Measurements from ENCODE around the gene PTPN5.

PTPN5 gene

DNA sequence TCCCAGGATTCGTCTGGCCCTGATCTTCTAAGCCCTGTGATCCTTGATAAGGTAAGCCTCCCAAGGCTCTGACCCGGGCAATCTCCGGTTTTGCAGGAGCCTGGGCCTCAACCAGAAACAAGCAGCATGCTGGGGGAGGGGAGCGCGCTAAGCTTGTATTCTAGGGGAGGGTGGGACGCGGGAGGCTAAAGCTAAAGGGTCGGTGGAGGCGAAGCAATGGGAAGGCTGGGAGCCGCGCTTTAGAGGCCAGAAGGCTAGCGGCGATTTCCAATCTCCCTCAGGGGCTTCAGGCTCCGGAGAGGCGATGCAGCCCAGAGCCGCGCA lies 753 bp downstream of the PTPN5 start:
- peak; percentile 36; the same call in 2 of the 3 replicates for ATAC-seq
- TF ChIP-seq ZNF70 (CRISPR knock-in tag; IDR thresholded peaks at IDR 0.05) (no peak), PPARA (CRISPR knock-in tag; IDR thresholded peaks at IDR 0.05; ENCODE audit: borderline replicate concordance) (no peak), TCF4 (CRISPR knock-in tag; IDR thresholded peaks at IDR 0.05; ENCODE audit: borderline replicate concordance) (no peak), ARNTL (CRISPR knock-in tag; IDR thresholded peaks at IDR 0.05; ENCODE audit: borderline replicate concordance, low read depth) (no peak), ZC3H10 (CRISPR knock-in tag; IDR thresholded peaks at IDR 0.05) (no peak), BACH2 (CRISPR knock-in tag; IDR thresholded peaks at IDR 0.05; ENCODE audit: borderline replicate concordance) (no peak)

DNA sequence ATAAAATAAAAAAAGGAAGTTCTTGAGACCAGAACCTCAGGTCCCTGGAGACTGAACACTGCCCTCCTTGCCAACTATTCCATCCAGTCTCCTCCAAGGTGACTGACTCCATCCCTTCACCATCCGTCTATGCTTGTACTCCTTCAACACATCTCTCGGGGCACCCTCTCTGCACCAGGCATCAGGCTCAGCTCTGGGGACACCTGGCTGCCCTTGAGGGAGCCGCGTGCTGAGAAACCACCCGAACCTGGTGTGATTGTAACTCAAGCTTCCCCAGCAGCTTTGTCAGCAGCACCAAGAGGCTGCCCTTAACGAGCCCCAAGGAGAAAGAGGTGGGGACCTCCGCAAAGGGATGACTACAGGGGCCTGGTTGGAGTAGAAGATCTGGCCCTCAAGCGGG lies 1.7 kb downstream of the PTPN5 start:
- ATAC-seq: no peak
- TF ChIP-seq ZNF70 (CRISPR knock-in tag; IDR thresholded peaks at IDR 0.05) (no peak), PPARA (CRISPR knock-in tag; IDR thresholded peaks at IDR 0.05; ENCODE audit: borderline replicate concordance) (no peak)
- TF ChIP-seq, protein P1, sequence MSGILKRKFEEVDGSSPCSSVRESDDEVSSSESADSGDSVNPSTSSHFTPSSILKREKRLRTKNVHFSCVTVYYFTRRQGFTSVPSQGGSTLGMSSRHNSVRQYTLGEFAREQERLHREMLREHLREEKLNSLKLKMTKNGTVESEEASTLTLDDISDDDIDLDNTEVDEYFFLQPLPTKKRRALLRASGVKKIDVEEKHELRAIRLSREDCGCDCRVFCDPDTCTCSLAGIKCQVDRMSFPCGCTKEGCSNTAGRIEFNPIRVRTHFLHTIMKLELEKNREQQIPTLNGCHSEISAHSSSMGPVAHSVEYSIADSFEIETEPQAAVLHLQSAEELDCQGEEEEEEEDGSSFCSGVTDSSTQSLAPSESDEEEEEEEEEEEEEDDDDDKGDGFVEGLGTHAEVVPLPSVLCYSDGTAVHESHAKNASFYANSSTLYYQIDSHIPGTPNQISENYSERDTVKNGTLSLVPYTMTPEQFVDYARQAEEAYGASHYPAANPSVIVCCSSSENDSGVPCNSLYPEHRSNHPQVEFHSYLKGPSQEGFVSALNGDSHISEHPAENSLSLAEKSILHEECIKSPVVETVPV (CRISPR knock-in tag; IDR thresholded peaks at IDR 0.05): no peak

DNA sequence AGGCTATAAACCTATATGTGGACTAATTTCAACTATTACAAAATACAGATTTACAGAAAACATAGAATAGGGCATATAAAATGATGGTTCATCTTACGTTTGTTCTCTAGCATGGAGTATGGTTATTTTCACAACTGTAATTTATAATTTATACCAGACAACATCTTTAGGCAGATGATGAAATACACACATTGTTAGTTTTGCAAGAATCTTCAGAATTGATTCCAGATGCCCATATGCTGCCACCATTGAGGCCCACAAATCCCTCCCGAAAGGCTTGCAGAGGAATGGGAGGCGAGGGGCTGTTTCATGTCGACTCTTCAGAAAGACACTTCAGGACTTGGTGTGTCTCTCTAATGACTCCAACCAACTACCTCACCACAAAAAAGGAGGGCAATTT lies 6.2 kb downstream of the PTPN5 start:
- TF ChIP-seq ZNF70 (CRISPR knock-in tag; IDR thresholded peaks at IDR 0.05) (no peak), TCF4 (CRISPR knock-in tag; IDR thresholded peaks at IDR 0.05; ENCODE audit: borderline replicate concordance) (peak; percentile 60; the same call in 1 of the 2 replicates)
- no peak; the same call in 2 of the 3 replicates for ATAC-seq

DNA sequence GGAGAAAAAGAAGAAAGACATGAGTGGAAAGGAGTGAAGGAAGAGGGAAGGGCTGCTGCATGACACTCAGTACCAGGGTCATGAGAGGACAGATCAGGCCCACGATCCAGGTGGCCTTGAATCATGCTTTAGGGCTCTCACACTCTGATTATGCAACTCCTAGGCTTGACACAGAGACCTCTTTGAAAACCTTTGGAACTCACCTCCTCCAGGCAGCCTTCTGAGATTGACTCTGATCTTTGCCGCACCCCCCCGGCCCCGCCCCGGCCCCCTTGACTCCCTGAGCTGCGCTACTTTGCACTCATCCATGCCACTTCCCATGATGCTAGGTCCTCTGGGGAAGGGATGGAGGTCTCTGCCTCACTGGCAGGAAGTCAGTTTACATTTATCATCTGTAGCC lies 10.7 kb downstream of the PTPN5 start:
- no peak for ATAC-seq
- TF ChIP-seq, protein P1 (CRISPR knock-in tag; IDR thresholded peaks at IDR 0.05): no peak
- TF ChIP-seq CSDC2 (CRISPR knock-in tag; IDR thresholded peaks at IDR 0.05) (no peak), PPARA (CRISPR knock-in tag; IDR thresholded peaks at IDR 0.05; ENCODE audit: borderline replicate concordance) (no peak), TOX (CRISPR knock-in tag; IDR thresholded peaks at IDR 0.05; ENCODE audit: borderline replicate concordance) (no peak), ZNF565 (CRISPR knock-in tag; conservative IDR thresholded peaks at IDR 0.05; ENCODE audit: low read depth) (no peak), RARB (CRISPR knock-in tag; IDR thresholded peaks at IDR 0.05) (no peak), ZNF70 (CRISPR knock-in tag; IDR thresholded peaks at IDR 0.05) (no peak), ZFP30 (CRISPR knock-in tag; IDR thresholded peaks at IDR 0.05) (no peak), ESRRG (CRISPR knock-in tag; IDR thresholded peaks at IDR 0.05) (no peak), ARNTL (CRISPR knock-in tag; IDR thresholded peaks at IDR 0.05; ENCODE audit: borderline replicate concordance, low read depth) (no peak), ISL1 (CRISPR knock-in tag; IDR thresholded peaks at IDR 0.05) (no peak), TCF4 (CRISPR knock-in tag; IDR thresholded peaks at IDR 0.05; ENCODE audit: borderline replicate concordance) (no peak), ZFP3 (CRISPR knock-in tag; IDR thresholded peaks at IDR 0.05) (no peak)
- TF ChIP-seq, protein P2, sequence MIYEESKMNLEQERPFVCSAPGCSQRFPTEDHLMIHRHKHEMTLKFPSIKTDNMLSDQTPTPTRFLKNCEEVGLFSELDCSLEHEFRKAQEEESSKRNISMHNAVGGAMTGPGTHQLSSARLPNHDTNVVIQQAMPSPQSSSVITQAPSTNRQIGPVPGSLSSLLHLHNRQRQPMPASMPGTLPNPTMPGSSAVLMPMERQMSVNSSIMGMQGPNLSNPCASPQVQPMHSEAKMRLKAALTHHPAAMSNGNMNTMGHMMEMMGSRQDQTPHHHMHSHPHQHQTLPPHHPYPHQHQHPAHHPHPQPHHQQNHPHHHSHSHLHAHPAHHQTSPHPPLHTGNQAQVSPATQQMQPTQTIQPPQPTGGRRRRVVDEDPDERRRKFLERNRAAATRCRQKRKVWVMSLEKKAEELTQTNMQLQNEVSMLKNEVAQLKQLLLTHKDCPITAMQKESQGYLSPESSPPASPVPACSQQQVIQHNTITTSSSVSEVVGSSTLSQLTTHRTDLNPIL (CRISPR knock-in tag; IDR thresholded peaks at IDR 0.05; ENCODE audit: low read depth): no peak
- TF ChIP-seq, protein P3, sequence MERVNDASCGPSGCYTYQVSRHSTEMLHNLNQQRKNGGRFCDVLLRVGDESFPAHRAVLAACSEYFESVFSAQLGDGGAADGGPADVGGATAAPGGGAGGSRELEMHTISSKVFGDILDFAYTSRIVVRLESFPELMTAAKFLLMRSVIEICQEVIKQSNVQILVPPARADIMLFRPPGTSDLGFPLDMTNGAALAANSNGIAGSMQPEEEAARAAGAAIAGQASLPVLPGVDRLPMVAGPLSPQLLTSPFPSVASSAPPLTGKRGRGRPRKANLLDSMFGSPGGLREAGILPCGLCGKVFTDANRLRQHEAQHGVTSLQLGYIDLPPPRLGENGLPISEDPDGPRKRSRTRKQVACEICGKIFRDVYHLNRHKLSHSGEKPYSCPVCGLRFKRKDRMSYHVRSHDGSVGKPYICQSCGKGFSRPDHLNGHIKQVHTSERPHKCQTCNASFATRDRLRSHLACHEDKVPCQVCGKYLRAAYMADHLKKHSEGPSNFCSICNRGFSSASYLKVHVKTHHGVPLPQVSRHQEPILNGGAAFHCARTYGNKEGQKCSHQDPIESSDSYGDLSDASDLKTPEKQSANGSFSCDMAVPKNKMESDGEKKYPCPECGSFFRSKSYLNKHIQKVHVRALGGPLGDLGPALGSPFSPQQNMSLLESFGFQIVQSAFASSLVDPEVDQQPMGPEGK (CRISPR knock-in tag; IDR thresholded peaks at IDR 0.05; ENCODE audit: borderline replicate concordance): no peak
- TF ChIP-seq, protein P4, sequence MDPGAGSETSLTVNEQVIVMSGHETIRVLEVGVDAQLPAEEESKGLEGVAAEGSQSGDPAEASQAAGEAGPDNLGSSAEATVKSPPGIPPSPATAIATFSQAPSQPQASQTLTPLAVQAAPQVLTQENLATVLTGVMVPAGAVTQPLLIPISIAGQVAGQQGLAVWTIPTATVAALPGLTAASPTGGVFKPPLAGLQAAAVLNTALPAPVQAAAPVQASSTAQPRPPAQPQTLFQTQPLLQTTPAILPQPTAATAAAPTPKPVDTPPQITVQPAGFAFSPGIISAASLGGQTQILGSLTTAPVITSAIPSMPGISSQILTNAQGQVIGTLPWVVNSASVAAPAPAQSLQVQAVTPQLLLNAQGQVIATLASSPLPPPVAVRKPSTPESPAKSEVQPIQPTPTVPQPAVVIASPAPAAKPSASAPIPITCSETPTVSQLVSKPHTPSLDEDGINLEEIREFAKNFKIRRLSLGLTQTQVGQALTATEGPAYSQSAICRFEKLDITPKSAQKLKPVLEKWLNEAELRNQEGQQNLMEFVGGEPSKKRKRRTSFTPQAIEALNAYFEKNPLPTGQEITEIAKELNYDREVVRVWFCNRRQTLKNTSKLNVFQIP (CRISPR knock-in tag; IDR thresholded peaks at IDR 0.05; ENCODE audit: borderline replicate concordance, low read depth): no peak

DNA sequence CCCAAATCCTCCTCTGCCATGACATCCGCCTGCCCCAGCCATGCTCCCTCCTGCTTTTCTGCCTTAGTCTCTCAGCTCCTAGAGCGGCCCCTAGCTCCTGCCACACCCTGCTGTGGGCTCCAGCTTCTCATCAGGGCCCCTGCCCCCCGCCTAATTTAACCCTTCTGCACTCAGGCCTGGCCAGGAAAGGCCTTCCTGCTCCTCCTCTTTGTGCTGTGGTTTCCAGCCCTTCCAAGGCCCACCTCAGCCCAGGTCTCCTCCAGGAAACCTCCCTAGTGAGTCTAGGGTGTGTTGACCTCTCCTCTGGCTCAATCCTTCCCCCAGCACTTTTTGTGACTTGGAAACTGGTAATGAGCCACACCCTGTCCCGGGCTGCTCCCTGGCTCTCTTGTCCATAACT lies 11.3 kb downstream of the PTPN5 start:
- no peak for TF ChIP-seq SNAI2 (CRISPR knock-in tag; IDR thresholded peaks at IDR 0.05)
- ATAC-seq: no peak

Data from SK-N-SH treated with all-trans-retinoic acid at 6 μM for 48 hours (cell line).